ENCODE data around the gene ING4.

The ING4 gene

GRCh38 chr12:6605421-6606330 is 57.2 kb downstream of the ING4 start:
- peak; percentile 31 for DNase-seq

- DNase-seq, result no peak
Measured at GRCh38 chr12:6604259-6605029, 58.5 kb downstream of the ING4 start.

- DNase-seq, result peak; percentile 36
Measured at GRCh38 chr12:6603095-6603567, 59.8 kb downstream of the ING4 start.

GRCh38 chr12:6602526-6602925 is 60.4 kb downstream of the ING4 start:
- DNase-seq, result no peak
